Suprapubic skin (tissue), 4 donors: ENCODE results near the gene TCEAL7. TPM values are rescaled to one million over a fixed set of nuclear protein-coding genes. Genes with fewer than 3 reads are reported as not detected.

ENCODE experiments used
- DNase-seq, 2 donors: peaks; one replicate each; pipeline ENCODE4 v3.0.0-alpha.2; 2019; ENCODE audit warnings: low spot score in 2 of 2
- H3K27ac ChIP-seq: fragments of 200-600 bp; sonication (generic); one replicate; pipeline ENCODE4 v1.5.1; 2019
- H3K27me3 ChIP-seq: fragments of 200-600 bp; sonication (generic); one replicate; pipeline ENCODE4 v1.5.1; 2019
- H3K36me3 ChIP-seq: fragments of 200-600 bp; sonication (generic); one replicate; pipeline ENCODE4 v1.5.1; 2019
- H3K4me1 ChIP-seq: fragments of 200-600 bp; sonication (generic); one replicate; pipeline ENCODE4 v1.5.1; 2019
- H3K4me3 ChIP-seq: fragments of 200-600 bp; sonication (generic); one replicate; pipeline ENCODE4 v1.5.1; 2019; ENCODE audit warnings: mild to moderate bottlenecking
- H3K9me3 ChIP-seq: fragments of 200-600 bp; sonication (generic); one replicate; pipeline ENCODE4 v1.5.1; 2019
- CTCF ChIP-seq, 2 donors: fragments of 200-600 bp in 1 of 2; fragments of 450-650 bp in 1 of 2; sonication (generic) in 1 of 2; IDR thresholded peaks; one replicate each; pipeline ENCODE4 v1.5.1; 2016 to 2019; ENCODE audit warnings: antibody characterized with exemption in 2 of 2, mild to moderate bottlenecking in 1 of 2, moderate library complexity in 1 of 2
- EP300 ChIP-seq: sonication (generic); formaldehyde crosslinking; IDR thresholded peaks from one replicate; pipeline ENCODE4 v1.6.1; 2017; ENCODE audit warnings: antibody characterized with exemption
- POLR2A ChIP-seq, 2 donors: fragments of 450-650 bp; IDR thresholded peaks; one replicate each; pipeline ENCODE4 v1.6.1; 2017; ENCODE audit warnings: antibody characterized with exemption in 2 of 2, mild to moderate bottlenecking in 2 of 2, moderate library complexity in 2 of 2
- POLR2AphosphoS5 ChIP-seq, 3 donors: sonication (generic); formaldehyde crosslinking; IDR thresholded peaks; one replicate each; pipeline ENCODE4 v1.6.1; 2017; ENCODE audit warnings: antibody characterized with exemption in 3 of 3
- WGBS: methylation state at CpG from one replicate; pipeline ENCODE4 v1.1.5; 2018; 5-methylcytosine and 5-hydroxymethylcytosine counted together
- total RNA-seq, 4 donors: library from RNA; depleted of rRNA; stranded (reverse); fragments of >200 nt; gene quantifications; one replicate each; pipeline ENCODE4 v1.1.0, GENCODE V29; 2016

The TCEAL7 gene
- total RNA-seq, 4 donors from 2014 or later: 0.72 to 2.5 (median 1.9) TPM

GRCh38 chrX:103367502-103367901, 37.5 kb downstream of the TCEAL7 start:
- Histone ChIP-seq H3K27ac (no peak overlapping the region), H3K36me3 (no peaks in the 10 kb centered on the region), H3K27me3 (no peaks in the 10 kb centered on the region), H3K4me3 (no peak overlapping the region), H3K4me1 (no peaks in the 10 kb centered on the region), H3K9me3 (no peaks in the 10 kb centered on the region)
- no CpG with 5 or more reads among the region's 1 CpG for whole genome bisulfite sequencing
- no peak for TF ChIP-seq POLR2A (IDR thresholded peaks at IDR 0.05)
- TF ChIP-seq EP300: no peak
- TF ChIP-seq POLR2AphosphoS5 (IDR thresholded peaks at IDR 0.05): no peak
- no peak for TF ChIP-seq CTCF (IDR thresholded peaks at IDR 0.05)
- no peak for DNase-seq

DNA sequence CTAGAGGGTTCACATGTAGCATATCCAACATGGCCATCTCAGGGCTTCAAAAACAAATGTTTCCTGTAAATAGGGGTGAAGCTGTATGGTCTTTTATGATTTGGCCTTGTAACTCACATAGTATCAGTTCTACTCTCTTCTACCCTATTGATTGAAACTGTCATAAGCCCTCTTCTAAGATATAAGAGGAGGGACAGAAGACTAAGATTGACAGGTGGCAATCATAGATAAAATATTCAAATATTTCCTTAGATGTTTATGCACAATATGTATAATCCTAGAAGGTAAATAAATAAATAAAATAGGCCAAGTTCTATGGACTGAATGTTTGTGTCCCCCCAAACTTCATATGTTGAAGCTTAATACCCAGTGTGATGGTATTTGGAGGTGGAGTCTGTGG, 39.4 kb downstream of the TCEAL7 start:
- no peaks in the 10 kb centered on the region for H3K9me3 ChIP-seq
- no peak overlapping the region for H3K4me3 ChIP-seq
- no peaks in the 10 kb centered on the region for H3K4me1 ChIP-seq
- no peaks in the 10 kb centered on the region for H3K27me3 ChIP-seq
- no peak for DNase-seq
- no peaks in the 10 kb centered on the region for H3K36me3 ChIP-seq
- no peak overlapping the region for H3K27ac ChIP-seq
- TF ChIP-seq EP300 (no peak), CTCF (IDR thresholded peaks at IDR 0.05) (no peak), POLR2AphosphoS5 (IDR thresholded peaks at IDR 0.05) (no peak), POLR2A (IDR thresholded peaks at IDR 0.05) (no peak)

- DNase-seq: no peak
- Histone ChIP-seq H3K27me3 (no peaks in the 10 kb centered on the region), H3K4me3 (no peak overlapping the region), H3K27ac (no peak overlapping the region), H3K36me3 (no peaks in the 10 kb centered on the region), H3K9me3 (no peaks in the 10 kb centered on the region), H3K4me1 (no peaks in the 10 kb centered on the region)
- WGBS: 50% methylated on average over 2 of the region's 2 CpGs
- no peak for TF ChIP-seq EP300
- TF ChIP-seq POLR2A (IDR thresholded peaks at IDR 0.05): no peak
- TF ChIP-seq CTCF (IDR thresholded peaks at IDR 0.05): no peak
- no peak for TF ChIP-seq POLR2AphosphoS5 (IDR thresholded peaks at IDR 0.05)
These were observed 42.8 kb downstream of the TCEAL7 start for GRCh38 chrX:103372886-103373285.

GRCh38 chrX:103373581-103373980, 43.5 kb downstream of the TCEAL7 start:
- DNase-seq: no peak
- 81% methylated on average over 3 of the region's 3 CpGs for WGBS
- Histone ChIP-seq H3K4me3 (no peak overlapping the region), H3K4me1 (no peaks in the 10 kb centered on the region), H3K27ac (no peak overlapping the region), H3K36me3 (no peaks in the 10 kb centered on the region), H3K27me3 (no peaks in the 10 kb centered on the region), H3K9me3 (no peaks in the 10 kb centered on the region)
- TF ChIP-seq CTCF (IDR thresholded peaks at IDR 0.05) (no peak), EP300 (no peak), POLR2A (IDR thresholded peaks at IDR 0.05) (no peak), POLR2AphosphoS5 (IDR thresholded peaks at IDR 0.05) (no peak)

DNA sequence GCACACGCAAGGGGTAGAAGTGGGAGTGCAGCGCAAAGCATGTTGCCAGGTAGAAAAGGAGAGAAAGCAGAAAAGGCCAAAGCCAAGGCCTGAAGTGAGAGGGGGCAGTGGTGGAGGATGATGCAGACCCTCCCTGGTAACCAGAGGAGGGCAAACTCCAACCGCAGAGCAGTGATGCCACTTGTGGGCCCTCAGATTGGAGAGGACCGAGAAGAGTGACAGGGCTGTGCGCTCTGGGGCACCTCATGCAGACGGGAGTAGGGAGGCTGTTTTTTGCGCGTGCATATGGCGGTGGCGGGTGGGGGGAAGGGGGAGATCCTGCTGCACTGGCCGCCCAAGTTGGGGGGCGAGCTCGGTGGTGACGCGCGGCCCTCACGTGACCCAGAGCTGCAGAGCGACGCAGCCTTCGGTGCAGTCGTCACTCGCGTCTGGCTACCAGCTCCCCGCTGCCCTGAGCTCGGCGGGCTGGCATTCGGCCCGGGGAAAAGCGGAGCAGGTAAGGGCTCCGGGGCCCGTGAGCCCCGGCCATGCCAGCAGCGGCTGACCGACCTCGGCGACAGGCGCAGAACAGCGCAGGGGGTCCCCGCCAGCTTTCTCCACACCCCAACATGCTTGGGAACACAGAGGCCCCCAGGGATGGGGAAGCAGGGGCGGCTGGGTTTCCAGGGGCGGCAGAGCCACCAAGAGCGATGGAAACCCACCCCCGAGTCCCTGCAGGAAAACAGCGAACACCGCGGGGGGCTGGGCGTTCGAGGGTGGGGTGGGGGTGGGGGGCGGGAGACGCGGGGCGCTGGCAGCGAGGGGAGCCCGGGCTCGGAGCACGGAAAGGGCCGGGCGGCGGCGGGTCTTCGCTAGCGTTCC, 46.3 kb downstream of the TCEAL7 start, which contains the start of gene BEX3:
TSS of gene BEX3 (plus strand) at position 421 of the 861 bp plus-strand sequence. CDS start 984 bp downstream, outside the sequence.
- Histone ChIP-seq H3K9me3 (no peaks in the 10 kb centered on the region), H3K36me3 (no peaks in the 10 kb centered on the region), H3K4me3 (peak within 1 kb of the TSS; percentile 68), H3K27me3 (no peaks in the 10 kb centered on the region), H3K4me1 (no peaks in the 10 kb centered on the region), H3K27ac (peak within 1 kb of the TSS; percentile 75)
- DNase-seq: peak; percentile 65 to 77
- 35% methylated on average over 37 of the region's 62 CpGs for WGBS
- no peak for TF ChIP-seq EP300
